ENCODE results near the gene PAPPA. TPM values are rescaled to one million over a fixed set of nuclear protein-coding genes. Genes with fewer than 3 reads are reported as not detected.

PAPPA gene
- total RNA-seq, 2 donors from 2014 or later = 7.4 to 17.4 TPM

DNA sequence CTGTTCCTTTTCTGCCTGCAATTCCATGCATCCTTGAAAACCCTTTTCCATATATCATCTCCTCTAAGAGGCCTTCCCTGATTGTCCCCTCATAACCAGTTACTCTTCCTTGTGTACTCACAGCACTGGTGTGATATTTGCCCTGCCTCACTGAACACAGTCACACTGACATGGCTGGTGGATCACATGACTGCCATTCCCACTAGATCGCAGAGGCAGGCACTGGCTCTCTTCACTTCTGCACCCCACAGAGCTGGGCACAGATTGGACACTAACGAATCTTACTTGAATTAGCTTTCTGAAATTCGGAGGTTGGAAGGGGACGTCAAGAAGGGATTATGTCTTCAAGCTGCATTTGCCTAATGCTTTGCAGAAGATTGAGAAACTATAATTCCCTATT is 208.0 kb downstream of the PAPPA start:
- Histone ChIP-seq H3K27ac (no peak overlapping the region), H3K9me3 (no peaks in the 10 kb centered on the region), H3K27me3 (replicated peaks; ENCODE audit: insufficient read depth) (no peaks in the 10 kb centered on the region), H3K4me1 (ENCODE audit: control insufficient read depth in 1 of 2, low read depth in 2 of 2) (peaks cover 0 to 15% of the 10 kb centered on the region in 2 donors), H3K36me3 (no peaks in the 10 kb centered on the region), H3K4me3 (no peak overlapping the region)
- TF ChIP-seq, protein P1, sequence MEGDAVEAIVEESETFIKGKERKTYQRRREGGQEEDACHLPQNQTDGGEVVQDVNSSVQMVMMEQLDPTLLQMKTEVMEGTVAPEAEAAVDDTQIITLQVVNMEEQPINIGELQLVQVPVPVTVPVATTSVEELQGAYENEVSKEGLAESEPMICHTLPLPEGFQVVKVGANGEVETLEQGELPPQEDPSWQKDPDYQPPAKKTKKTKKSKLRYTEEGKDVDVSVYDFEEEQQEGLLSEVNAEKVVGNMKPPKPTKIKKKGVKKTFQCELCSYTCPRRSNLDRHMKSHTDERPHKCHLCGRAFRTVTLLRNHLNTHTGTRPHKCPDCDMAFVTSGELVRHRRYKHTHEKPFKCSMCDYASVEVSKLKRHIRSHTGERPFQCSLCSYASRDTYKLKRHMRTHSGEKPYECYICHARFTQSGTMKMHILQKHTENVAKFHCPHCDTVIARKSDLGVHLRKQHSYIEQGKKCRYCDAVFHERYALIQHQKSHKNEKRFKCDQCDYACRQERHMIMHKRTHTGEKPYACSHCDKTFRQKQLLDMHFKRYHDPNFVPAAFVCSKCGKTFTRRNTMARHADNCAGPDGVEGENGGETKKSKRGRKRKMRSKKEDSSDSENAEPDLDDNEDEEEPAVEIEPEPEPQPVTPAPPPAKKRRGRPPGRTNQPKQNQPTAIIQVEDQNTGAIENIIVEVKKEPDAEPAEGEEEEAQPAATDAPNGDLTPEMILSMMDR (IDR thresholded peaks at IDR 0.05) = no peak
- no peak for ATAC-seq (ENCODE audit: insufficient number of reproducible peaks, low FRiP score, low read depth)
- DNase-seq (ENCODE audit: low spot score) = no peak

DNA sequence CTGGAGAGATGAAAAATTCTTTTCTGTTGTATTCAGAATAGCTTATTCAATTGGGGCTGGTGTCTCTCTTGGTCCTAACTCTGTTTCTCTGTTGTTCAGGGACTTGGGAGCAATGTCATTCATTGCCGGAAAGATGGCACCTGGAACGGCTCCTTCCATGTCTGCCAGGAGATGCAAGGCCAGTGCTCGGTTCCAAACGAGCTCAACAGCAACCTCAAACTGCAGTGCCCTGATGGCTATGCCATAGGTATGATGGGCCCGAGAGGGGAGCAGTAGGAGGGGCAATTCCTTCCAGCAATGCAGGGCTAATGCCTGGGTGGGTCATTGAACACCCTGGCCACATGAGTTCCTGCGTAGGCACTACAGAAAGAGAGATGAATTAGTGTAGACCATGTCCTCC is 208.9 kb downstream of the PAPPA start:
- TF ChIP-seq, protein P1 (IDR thresholded peaks at IDR 0.05) = no peak
- Histone ChIP-seq H3K36me3 (no peaks in the 10 kb centered on the region), H3K9me3 (no peaks in the 10 kb centered on the region), H3K4me1 (ENCODE audit: control insufficient read depth in 1 of 2, low read depth in 2 of 2) (peaks cover 0 to 15% of the 10 kb centered on the region in 2 donors), H3K27ac (no peak overlapping the region), H3K4me3 (no peak overlapping the region), H3K27me3 (replicated peaks; ENCODE audit: insufficient read depth) (no peaks in the 10 kb centered on the region)
- ATAC-seq (ENCODE audit: insufficient number of reproducible peaks, low FRiP score, low read depth) (no peak), DNase-seq (ENCODE audit: low spot score) (no peak)

DNA sequence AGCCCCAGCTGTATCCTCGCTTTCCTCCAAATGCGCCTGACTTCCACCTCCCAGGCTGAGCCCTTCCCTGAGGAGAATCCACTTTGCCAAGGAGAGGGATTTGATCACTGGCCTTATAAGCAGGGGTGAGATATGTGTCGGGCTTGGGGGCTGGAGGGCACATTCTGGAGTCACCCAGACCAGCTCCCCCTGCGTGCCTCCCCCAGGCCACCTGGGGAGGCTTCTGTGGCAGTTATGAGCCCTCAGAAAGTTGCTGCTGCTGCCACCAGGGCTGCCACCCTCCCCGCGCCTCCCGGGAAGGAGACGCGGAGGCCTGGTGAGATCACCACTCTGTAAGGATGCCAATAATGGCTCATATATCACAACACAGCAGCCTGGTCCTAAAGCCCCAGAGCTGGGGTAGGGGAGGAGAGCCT is 211.5 kb downstream of the PAPPA start:
- Histone ChIP-seq H3K27ac (peak overlapping the region in 1 of 2 donors; percentile 26), H3K36me3 (no peaks in the 10 kb centered on the region), H3K4me3 (peak overlapping the region; percentile 28), H3K9me3 (no peaks in the 10 kb centered on the region), H3K27me3 (replicated peaks; ENCODE audit: insufficient read depth) (no peaks in the 10 kb centered on the region), H3K4me1 (ENCODE audit: control insufficient read depth in 1 of 2, low read depth in 2 of 2) (peaks cover 0 to 15% of the 10 kb centered on the region in 2 donors)
- TF ChIP-seq, protein P1 (IDR thresholded peaks at IDR 0.05) = no peak
- ATAC-seq (ENCODE audit: insufficient number of reproducible peaks, low FRiP score, low read depth) (peak; percentile 80), DNase-seq (ENCODE audit: low spot score) (no peak)

GRCh38 chr9:116366241-116366640 is 212.7 kb downstream of the PAPPA start:
- no peak overlapping the region for H3K4me3 ChIP-seq
- no peak overlapping the region for H3K27ac ChIP-seq
- H3K36me3 ChIP-seq = no peaks in the 10 kb centered on the region
- H3K9me3 ChIP-seq = no peaks in the 10 kb centered on the region
- ATAC-seq (ENCODE audit: insufficient number of reproducible peaks, low FRiP score, low read depth) (no peak), DNase-seq (ENCODE audit: low spot score) (no peak)
- H3K4me1 ChIP-seq (ENCODE audit: control insufficient read depth in 1 of 2, low read depth in 2 of 2) = peaks cover 0 to 15% of the 10 kb centered on the region in 2 donors
- no peaks in the 10 kb centered on the region for H3K27me3 ChIP-seq (replicated peaks; ENCODE audit: insufficient read depth)
- TF ChIP-seq, protein P1 (IDR thresholded peaks at IDR 0.05) = no peak

- H3K4me3 ChIP-seq = no peak overlapping the region
- H3K27me3 ChIP-seq (replicated peaks; ENCODE audit: insufficient read depth) = no peaks in the 10 kb centered on the region
- no peak overlapping the region for H3K27ac ChIP-seq
- no peak for ATAC-seq (ENCODE audit: insufficient number of reproducible peaks, low FRiP score, low read depth)
- peaks cover 0 to 23% of the 10 kb centered on the region in 2 donors for H3K4me1 ChIP-seq (ENCODE audit: control insufficient read depth in 1 of 2, low read depth in 2 of 2)
- H3K36me3 ChIP-seq = no peaks in the 10 kb centered on the region
- DNase-seq (ENCODE audit: low spot score) = no peak
- TF ChIP-seq, protein P1 (IDR thresholded peaks at IDR 0.05) = no peak
- H3K9me3 ChIP-seq = no peaks in the 10 kb centered on the region
These were observed 215.1 kb downstream of the PAPPA start for GRCh38 chr9:116368680-116369079.

Measured in thoracic aorta (tissue), 2 donors.